H1 (cell line): ENCODE data around the gene NRDE2. TPM values are rescaled to one million over a fixed set of nuclear protein-coding genes. Genes with fewer than 3 reads are reported as not detected.

Experiments
- CTCF ChIA-PET: fragments of 300-600 bp; sonication (Branson Sonifier 250); formaldehyde crosslinking; loops from one replicate; lab custom pipeline; 2021; ENCODE audit not compliant: partially characterized antibody; lab: Charles Lee
- POLR2A ChIA-PET: fragments of 300-600 bp; sonication (Branson Sonifier 250); formaldehyde crosslinking; loops from one replicate; lab custom pipeline; 2021; ENCODE audit warnings: inconsistent platforms; ENCODE audit not compliant: partially characterized antibody; lab: Charles Lee
- DNase-seq, 2 experiments: peaks; one replicate each; pipeline versions ENCODE4 v3.0.0 to v3.0.0-alpha.2; 2010 to 2022; ENCODE audit warnings: low spot score in 2 of 2, low read depth in 1 of 2, mixed read lengths in 1 of 2
- FAIRE-seq: peaks from 2 replicates; lab custom pipeline; 2011; peaks lifted over from hg19 to GRCh38; lab: Jason Lieb, UNC
- H2AFZ ChIP-seq: 2 replicates; pipeline ENCODE4 v1.8.1; 2012; ENCODE audit warnings: low read length, inconsistent platforms
- H2AK5ac ChIP-seq: 2 replicates; pipeline ENCODE4 v1.6.1; 2013; ENCODE audit warnings: low read depth, low read length
- H2BK120ac ChIP-seq: replicated peaks from 2 replicates; pipeline ENCODE3; 2013; ENCODE audit warnings: low read depth, low read length, inconsistent platforms
- H2BK12ac ChIP-seq: 2 replicates; pipeline ENCODE4 v1.6.1; 2013; ENCODE audit warnings: low read depth, low read length
- H2BK15ac ChIP-seq: 2 replicates; pipeline ENCODE4 v1.6.1; 2013; ENCODE audit warnings: low read length
- H2BK20ac ChIP-seq: 2 replicates; pipeline ENCODE4 v1.6.1; 2013; ENCODE audit warnings: low read length
- H2BK5ac ChIP-seq: 2 replicates; pipeline ENCODE4 v1.6.1; 2013; ENCODE audit warnings: low read depth, low read length
- H3K14ac ChIP-seq: 2 replicates; pipeline ENCODE4 v1.6.1; 2013; ENCODE audit warnings: inconsistent platforms; ENCODE audit not compliant: insufficient read length
- H3K18ac ChIP-seq: 2 replicates; pipeline ENCODE4 v1.6.1; 2013; ENCODE audit warnings: low read length; ENCODE audit errors: extremely low read depth
- H3K23ac ChIP-seq: 2 replicates; pipeline ENCODE4 v1.6.1; 2013; ENCODE audit warnings: inconsistent platforms; ENCODE audit not compliant: insufficient read length
- H3K23me2 ChIP-seq: 2 replicates; pipeline ENCODE4 v1.6.1; 2013; ENCODE audit warnings: low read depth, low read length
- H3K27ac ChIP-seq: 2 replicates; pipeline ENCODE4 v1.6.1; 2011; ENCODE audit warnings: low read depth, low read length, inconsistent platforms
- H3K27me3 ChIP-seq, 4 experiments: replicated peaks in 1 of 4; 1 replicate in 1 of 4; 2 replicates in 3 of 4; pipeline versions ENCODE4 v1.6.1 to v1.8.1; 2011 to 2013; ENCODE audit warnings: low read length in 3 of 4, mild to moderate bottlenecking in 3 of 4, inconsistent platforms in 2 of 4, mixed read lengths in 2 of 4, moderate library complexity in 1 of 4; ENCODE audit not compliant: control insufficient read depth in 3 of 4, insufficient read depth in 3 of 4; ENCODE audit errors: extremely low read depth in 1 of 4
- H3K36me3 ChIP-seq, 4 experiments: 2 replicates each; pipeline versions ENCODE4 v1.6.1 to v1.8.1; 2011 to 2013; ENCODE audit warnings: mild to moderate bottlenecking in 4 of 4, low read length in 3 of 4, moderate library complexity in 2 of 4, control low read depth in 1 of 4, inconsistent platforms in 1 of 4; ENCODE audit not compliant: insufficient read depth in 4 of 4, control insufficient read depth in 2 of 4
- H3K4ac ChIP-seq: replicated peaks from 2 replicates; pipeline ENCODE3; 2013; ENCODE audit warnings: low read length, low read depth, mixed read lengths, inconsistent platforms; ENCODE audit not compliant: insufficient read length
- H3K4me1 ChIP-seq, 4 experiments: replicated peaks in 1 of 4; 1 replicate in 1 of 4; 2 replicates in 3 of 4; pipeline versions ENCODE4 v1.6.1 to v1.8.1; 2011 to 2013; ENCODE audit warnings: low read length in 3 of 4, inconsistent platforms in 2 of 4, mixed read lengths in 1 of 4; ENCODE audit not compliant: insufficient read depth in 4 of 4, control insufficient read depth in 3 of 4
- H3K4me2 ChIP-seq, 2 experiments: 2 replicates each; pipeline versions ENCODE4 v1.6.1 to v1.8.1; 2011 to 2013; ENCODE audit warnings: low read depth in 2 of 2, low read length in 2 of 2, control low read depth in 1 of 2, inconsistent platforms in 1 of 2, mild to moderate bottlenecking in 1 of 2; ENCODE audit not compliant: insufficient read depth in 1 of 2
- H3K4me3 ChIP-seq, 4 experiments: fragments of 200-600, 300-600 bp in 1 of 4; sonication (generic), shearing (Covaris generic), sonication (Bioruptor Twin) in 1 of 4; 2 replicates each; pipeline versions ENCODE4 v1.5.1 to v1.8.1; 2011 to 2016; ENCODE audit warnings: low read length in 4 of 4, low read depth in 3 of 4, control low read depth in 2 of 4, inconsistent platforms in 2 of 4, mild to moderate bottlenecking in 2 of 4, mixed read lengths in 1 of 4, moderate library complexity in 1 of 4; ENCODE audit not compliant: insufficient read depth in 2 of 4; ENCODE audit errors: extremely low read depth in 1 of 4
- H3K56ac ChIP-seq: replicated peaks from 2 replicates; pipeline ENCODE3; 2013; ENCODE audit warnings: low read depth, mild to moderate bottlenecking, mixed read lengths, low read length, inconsistent platforms; ENCODE audit not compliant: insufficient read length
- H3K79me1 ChIP-seq: 2 replicates; pipeline ENCODE4 v1.6.1; 2013; ENCODE audit warnings: low read depth, low read length, control low read depth
- H3K79me2 ChIP-seq, 2 experiments: 2 replicates each; pipeline versions ENCODE4 v1.6.1 to v1.8.1; 2012 to 2013; ENCODE audit warnings: low read length in 2 of 2, mild to moderate bottlenecking in 2 of 2, inconsistent platforms in 1 of 2; ENCODE audit not compliant: insufficient read depth in 2 of 2, control insufficient read depth in 1 of 2
- H3K9ac ChIP-seq, 4 experiments: replicated peaks in 1 of 4; 1 replicate in 1 of 4; 2 replicates in 3 of 4; pipeline versions ENCODE4 v1.6.1 to v1.8.1; 2011 to 2013; ENCODE audit warnings: low read depth in 3 of 4, low read length in 3 of 4, control low read depth in 2 of 4, mild to moderate bottlenecking in 2 of 4, moderate library complexity in 2 of 4, inconsistent platforms in 1 of 4; ENCODE audit errors: extremely low read depth in 1 of 4
- H3K9me3 ChIP-seq, 2 experiments: 2 replicates each; pipeline versions ENCODE4 v1.6.1 to v1.8.1; 2012 to 2013; ENCODE audit warnings: mild to moderate bottlenecking in 2 of 2, moderate library complexity in 2 of 2, control low read depth in 1 of 2, inconsistent platforms in 1 of 2, low read depth in 1 of 2, low read length in 1 of 2, mixed read lengths in 1 of 2; ENCODE audit not compliant: insufficient read depth in 2 of 2
- H4K20me1 ChIP-seq, 2 experiments: replicated peaks in 1 of 2; 2 replicates each; pipeline versions ENCODE3 to v1.8.1; 2011 to 2013; ENCODE audit warnings: inconsistent platforms in 2 of 2, low read length in 2 of 2, mild to moderate bottlenecking in 1 of 2; ENCODE audit not compliant: insufficient read depth in 2 of 2, control insufficient read depth in 1 of 2
- H4K5ac ChIP-seq: 2 replicates; pipeline ENCODE4 v1.6.1; 2013; ENCODE audit warnings: low read length, low read depth, mixed read lengths, inconsistent platforms; ENCODE audit not compliant: insufficient read length
- H4K8ac ChIP-seq: 2 replicates; pipeline ENCODE4 v1.8.0; 2013; ENCODE audit warnings: mild to moderate bottlenecking, moderate library complexity, low read length, inconsistent platforms; ENCODE audit not compliant: insufficient read depth; ENCODE audit errors: extremely low read depth
- H4K91ac ChIP-seq: replicated peaks from 2 replicates; pipeline ENCODE3; 2013; ENCODE audit warnings: low read length, mixed read lengths, inconsistent platforms; ENCODE audit not compliant: insufficient read length
- BCL11A ChIP-seq, 2 experiments: IDR thresholded peaks; one replicate each; pipeline ENCODE4 v1.6.1; 2011; ENCODE audit warnings: low read depth in 2 of 2, low read length in 2 of 2, mild to moderate bottlenecking in 2 of 2
- EGR1 ChIP-seq: IDR thresholded peaks from 2 replicates; pipeline ENCODE4 v1.6.1; 2011; ENCODE audit warnings: low read depth, low read length, borderline replicate concordance
- GTF2F1 ChIP-seq: IDR thresholded peaks from 2 replicates; pipeline ENCODE4 v1.6.1; 2012; ENCODE audit warnings: low read depth, low read length, improper control_type of control experiment, borderline replicate concordance
- JUN ChIP-seq: IDR thresholded peaks from 2 replicates; pipeline ENCODE4 v1.6.1; 2011; ENCODE audit warnings: low read depth, mild to moderate bottlenecking, improper control_type of control experiment, low read length
- KDM1A ChIP-seq: fragments of 200-600, 300-600 bp; sonication (generic); IDR thresholded peaks from 2 replicates; pipeline ENCODE4 v1.7.1; 2016; ENCODE audit warnings: mild to moderate bottlenecking, low read length, borderline replicate concordance
- NANOG ChIP-seq: IDR thresholded peaks from 2 replicates; pipeline ENCODE4 v1.6.1; 2011; ENCODE audit warnings: low read length, low read depth, mild to moderate bottlenecking, inconsistent platforms; ENCODE audit not compliant: insufficient read depth, poor library complexity, severe bottlenecking
- POLR2AphosphoS5 ChIP-seq: IDR thresholded peaks from 2 replicates; pipeline ENCODE4 v1.6.1; 2011; ENCODE audit warnings: low read depth, low read length
- RFX5 ChIP-seq: IDR thresholded peaks from 2 replicates; pipeline ENCODE4 v1.6.1; 2011; ENCODE audit warnings: low read depth, low read length, improper control_type of control experiment, borderline replicate concordance
- RNF2 ChIP-seq: fragments of 200-900, 300-1000 bp; sonication (generic); IDR thresholded peaks from 2 replicates; pipeline ENCODE4 v1.7.1; 2016; ENCODE audit warnings: borderline replicate concordance, low read depth, mild to moderate bottlenecking, antibody characterized with exemption, low read length; ENCODE audit not compliant: poor library complexity, severe bottlenecking; ENCODE audit errors: missing control alignments
- SAP30 ChIP-seq: fragments of 300-600 bp; sonication (generic); IDR thresholded peaks from 2 replicates; pipeline ENCODE4 v1.7.1; 2012; ENCODE audit warnings: low read length, moderate library complexity, mild to moderate bottlenecking, inconsistent platforms; ENCODE audit not compliant: insufficient read depth, insufficient replicate concordance
- SIRT6 ChIP-seq: IDR thresholded peaks from one replicate; pipeline ENCODE4 v1.7.1; 2012; ENCODE audit warnings: low read length, inconsistent platforms
- SP4 ChIP-seq: IDR thresholded peaks from 2 replicates; pipeline ENCODE4 v1.6.1; 2012; ENCODE audit warnings: low read length, inconsistent platforms
- YY1 ChIP-seq: IDR thresholded peaks from 2 replicates; pipeline ENCODE4 v1.6.1; 2011; ENCODE audit warnings: low read depth, mild to moderate bottlenecking, low read length
- WGBS, 2 experiments: shearing (Covaris generic) in 1 of 2; methylation state at CpG; one replicate each; pipeline versions ENCODE4 v1.1.6 to v1.1.7; 2013 to 2015; ENCODE audit warnings: low lambda C conversion rate in 2 of 2, mixed read lengths in 2 of 2, inconsistent platforms in 1 of 2, low coverage in 1 of 2, missing lambda C conversion rate in 1 of 2; ENCODE audit not compliant: insufficient replicate concordance in 2 of 2, insufficient coverage in 1 of 2, insufficient read length in 1 of 2; ENCODE audit errors: extremely low coverage in 1 of 2, missing lambda C conversion rate in 1 of 2; 5-methylcytosine and 5-hydroxymethylcytosine counted together
- polyA plus RNA-seq, 7 experiments: library from polyadenylated mRNA; depleted of rRNA in 3 of 7; stranded (reverse) in 5 of 7; unstranded in 2 of 7; fragments of >200 nt in 5 of 7; fragments of 200-250 nt in 2 of 7; gene quantifications; 1 replicate in 5 of 7; 2 replicates in 1 of 7; 4 replicates in 1 of 7; pipeline versions ENCODE4 v1.2.1 to v1.2.3, GENCODE V29; 2011 to 2013; ENCODE audit warnings: missing spikeins in 2 of 7, mixed read lengths in 2 of 7
- total RNA-seq: library from RNA; stranded (reverse); fragmentation: NEBNext Ultra II Directional; extraction: Animal tissue kit (Norgen Biotek cat#: 25700); gene quantifications from 2 replicates; pipeline ENCODE4 v1.2.1, GENCODE V29; 2021
- TF ChIP-seq, protein P1 (sequence below): IDR thresholded peaks from 2 replicates; pipeline ENCODE4 v1.6.1; 2012; ENCODE audit warnings: inconsistent platforms

Gene NRDE2
- total and polyA plus RNA-seq, 2 of the 8 experiments (the other 6 are each of a cell fraction or from before 2014, with no cell fraction given): 4.9 to 12.1 TPM

DNA sequence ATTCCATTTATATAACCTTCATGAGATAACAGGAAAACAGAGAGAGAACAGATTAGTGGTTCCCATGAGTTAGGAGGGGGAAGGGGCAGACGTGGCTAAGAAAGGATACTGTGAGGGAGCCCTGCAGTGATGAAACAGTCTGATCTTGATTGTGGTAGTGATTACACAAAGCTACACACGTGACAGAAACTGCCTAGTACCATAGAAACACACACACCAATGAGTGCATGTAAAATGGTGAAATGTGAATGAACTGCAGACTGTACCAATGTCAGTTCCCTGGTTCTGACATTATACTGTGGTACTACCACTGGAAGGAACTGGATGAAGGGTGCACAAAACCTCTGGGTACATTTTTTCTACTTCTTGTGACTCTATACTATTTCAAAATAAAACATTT, 36.9 kb downstream of the NRDE2 start:
- WGBS, 2 experiments: 71% methylated on average over 2 of the region's 2 CpGs; no CpG with 5 or more reads in 1 of the 2 experiments
- no peak overlapping the region for H3K56ac ChIP-seq
- H4K20me1 ChIP-seq: no peaks in the 10 kb centered on the region
- no peak overlapping the region for H3K14ac ChIP-seq
- ChIA-PET POLR2A (no interaction called here), CTCF (no interaction called here)
- no peaks in the 10 kb centered on the region for H3K9me3 ChIP-seq
- H2BK20ac ChIP-seq: no peak overlapping the region
- TF ChIP-seq EGR1 (no peak), GTF2F1 (no peak), RFX5 (no peak), SAP30 (no peak), RNF2 (no peak), POLR2AphosphoS5 (no peak), SIRT6 (no peak), NANOG (no peak), JUN (no peak), YY1 (no peak), SP4 (no peak), KDM1A (no peak), BCL11A (IDR thresholded peaks at IDR 0.05; ENCODE audit: low read depth in 2 of 2, low read length in 2 of 2) (no peak)
- TF ChIP-seq, protein P1, sequence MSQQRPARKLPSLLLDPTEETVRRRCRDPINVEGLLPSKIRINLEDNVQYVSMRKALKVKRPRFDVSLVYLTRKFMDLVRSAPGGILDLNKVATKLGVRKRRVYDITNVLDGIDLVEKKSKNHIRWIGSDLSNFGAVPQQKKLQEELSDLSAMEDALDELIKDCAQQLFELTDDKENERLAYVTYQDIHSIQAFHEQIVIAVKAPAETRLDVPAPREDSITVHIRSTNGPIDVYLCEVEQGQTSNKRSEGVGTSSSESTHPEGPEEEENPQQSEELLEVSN: no peak
- H3K4me1 ChIP-seq: peaks cover 0 to 8% (median 0%) of the 10 kb centered on the region in 4 experiments; a peak in 3 of 7 replicates
- H3K4me2 ChIP-seq: no peak overlapping the region
- H4K8ac ChIP-seq: no peak overlapping the region
- no peak overlapping the region for H3K4me3 ChIP-seq
- H2BK120ac ChIP-seq: no peak overlapping the region
- FAIRE-seq: no peak
- no peak overlapping the region for H3K4ac ChIP-seq
- H3K23me2 ChIP-seq: no peaks in the 10 kb centered on the region
- H3K27ac ChIP-seq: no peak overlapping the region
- H4K5ac ChIP-seq: no peak overlapping the region
- no peak overlapping the region for H3K9ac ChIP-seq
- H2BK15ac ChIP-seq: no peak overlapping the region
- H3K79me2 ChIP-seq: no peaks in the 10 kb centered on the region
- H2AFZ ChIP-seq: no peak overlapping the region
- H3K18ac ChIP-seq: no peak overlapping the region
- no peak overlapping the region for H2AK5ac ChIP-seq
- H3K23ac ChIP-seq: no peak overlapping the region
- no peaks in the 10 kb centered on the region for H3K27me3 ChIP-seq
- peaks cover 0 to 24% (median 2%) of the 10 kb centered on the region in 4 experiments; a peak in 5 of 8 replicates for H3K36me3 ChIP-seq
- H2BK5ac ChIP-seq: no peak overlapping the region
- no peak overlapping the region for H4K91ac ChIP-seq
- no peak for DNase-seq
- H2BK12ac ChIP-seq: no peak overlapping the region
- no peaks in the 10 kb centered on the region for H3K79me1 ChIP-seq
